ENCODE data around the gene STAT3.

DNA sequence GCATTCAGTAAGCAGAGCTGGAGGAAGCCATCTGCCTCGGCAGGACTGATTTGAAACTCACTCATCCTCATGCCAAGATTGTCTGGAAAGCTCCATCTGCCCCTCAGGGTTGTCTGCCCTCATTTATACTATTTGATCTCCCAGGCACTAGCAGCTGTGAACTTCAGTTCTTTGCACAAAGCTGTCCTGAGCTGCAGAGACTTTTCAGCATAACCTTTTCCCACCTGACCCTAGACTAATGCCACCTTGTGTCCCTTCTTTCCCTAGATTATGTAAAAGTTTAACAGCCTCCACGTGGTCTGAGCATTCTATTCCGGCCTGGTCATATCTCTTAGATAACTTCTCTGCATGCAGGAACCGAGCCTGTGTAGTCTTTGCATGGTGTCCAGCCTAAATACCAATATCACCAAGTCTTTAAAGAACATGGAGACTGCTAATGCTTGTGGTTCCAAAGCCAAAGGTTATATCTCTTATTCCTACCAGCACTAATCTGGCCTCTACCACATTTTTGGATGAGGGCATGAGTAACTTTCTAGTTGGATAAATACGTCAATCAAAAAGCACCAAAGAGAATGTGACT is 70.9 kb downstream of the STAT3 start:
- TF ChIP-seq, protein P1, sequence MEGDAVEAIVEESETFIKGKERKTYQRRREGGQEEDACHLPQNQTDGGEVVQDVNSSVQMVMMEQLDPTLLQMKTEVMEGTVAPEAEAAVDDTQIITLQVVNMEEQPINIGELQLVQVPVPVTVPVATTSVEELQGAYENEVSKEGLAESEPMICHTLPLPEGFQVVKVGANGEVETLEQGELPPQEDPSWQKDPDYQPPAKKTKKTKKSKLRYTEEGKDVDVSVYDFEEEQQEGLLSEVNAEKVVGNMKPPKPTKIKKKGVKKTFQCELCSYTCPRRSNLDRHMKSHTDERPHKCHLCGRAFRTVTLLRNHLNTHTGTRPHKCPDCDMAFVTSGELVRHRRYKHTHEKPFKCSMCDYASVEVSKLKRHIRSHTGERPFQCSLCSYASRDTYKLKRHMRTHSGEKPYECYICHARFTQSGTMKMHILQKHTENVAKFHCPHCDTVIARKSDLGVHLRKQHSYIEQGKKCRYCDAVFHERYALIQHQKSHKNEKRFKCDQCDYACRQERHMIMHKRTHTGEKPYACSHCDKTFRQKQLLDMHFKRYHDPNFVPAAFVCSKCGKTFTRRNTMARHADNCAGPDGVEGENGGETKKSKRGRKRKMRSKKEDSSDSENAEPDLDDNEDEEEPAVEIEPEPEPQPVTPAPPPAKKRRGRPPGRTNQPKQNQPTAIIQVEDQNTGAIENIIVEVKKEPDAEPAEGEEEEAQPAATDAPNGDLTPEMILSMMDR (IDR thresholded peaks at IDR 0.05): no peak
- TF ChIP-seq EZH2phosphoT487 (IDR thresholded peaks at IDR 0.05; ENCODE audit: borderline replicate concordance, low read depth) (no peak), RCOR1 (IDR thresholded peaks at IDR 0.05; ENCODE audit: low read length) (no peak), TAF1 (IDR thresholded peaks at IDR 0.05; ENCODE audit: borderline replicate concordance, low read depth, low read length) (no peak), RFX5 (IDR thresholded peaks at IDR 0.05; ENCODE audit: low read length) (no peak), YY1 (IDR thresholded peaks at IDR 0.05; ENCODE audit: low read depth) (no peak), SIN3A (IDR thresholded peaks at IDR 0.05; ENCODE audit: borderline replicate concordance, low read depth, low read length) (no peak), EP300 (IDR thresholded peaks at IDR 0.05; ENCODE audit: borderline replicate concordance in 1 of 2, low read depth in 1 of 2, low read length in 1 of 2) (no peak), RAD21 (IDR thresholded peaks at IDR 0.05; ENCODE audit: low read length) (no peak)
- TF ChIP-seq, protein P2, sequence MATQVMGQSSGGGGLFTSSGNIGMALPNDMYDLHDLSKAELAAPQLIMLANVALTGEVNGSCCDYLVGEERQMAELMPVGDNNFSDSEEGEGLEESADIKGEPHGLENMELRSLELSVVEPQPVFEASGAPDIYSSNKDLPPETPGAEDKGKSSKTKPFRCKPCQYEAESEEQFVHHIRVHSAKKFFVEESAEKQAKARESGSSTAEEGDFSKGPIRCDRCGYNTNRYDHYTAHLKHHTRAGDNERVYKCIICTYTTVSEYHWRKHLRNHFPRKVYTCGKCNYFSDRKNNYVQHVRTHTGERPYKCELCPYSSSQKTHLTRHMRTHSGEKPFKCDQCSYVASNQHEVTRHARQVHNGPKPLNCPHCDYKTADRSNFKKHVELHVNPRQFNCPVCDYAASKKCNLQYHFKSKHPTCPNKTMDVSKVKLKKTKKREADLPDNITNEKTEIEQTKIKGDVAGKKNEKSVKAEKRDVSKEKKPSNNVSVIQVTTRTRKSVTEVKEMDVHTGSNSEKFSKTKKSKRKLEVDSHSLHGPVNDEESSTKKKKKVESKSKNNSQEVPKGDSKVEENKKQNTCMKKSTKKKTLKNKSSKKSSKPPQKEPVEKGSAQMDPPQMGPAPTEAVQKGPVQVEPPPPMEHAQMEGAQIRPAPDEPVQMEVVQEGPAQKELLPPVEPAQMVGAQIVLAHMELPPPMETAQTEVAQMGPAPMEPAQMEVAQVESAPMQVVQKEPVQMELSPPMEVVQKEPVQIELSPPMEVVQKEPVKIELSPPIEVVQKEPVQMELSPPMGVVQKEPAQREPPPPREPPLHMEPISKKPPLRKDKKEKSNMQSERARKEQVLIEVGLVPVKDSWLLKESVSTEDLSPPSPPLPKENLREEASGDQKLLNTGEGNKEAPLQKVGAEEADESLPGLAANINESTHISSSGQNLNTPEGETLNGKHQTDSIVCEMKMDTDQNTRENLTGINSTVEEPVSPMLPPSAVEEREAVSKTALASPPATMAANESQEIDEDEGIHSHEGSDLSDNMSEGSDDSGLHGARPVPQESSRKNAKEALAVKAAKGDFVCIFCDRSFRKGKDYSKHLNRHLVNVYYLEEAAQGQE (IDR thresholded peaks at IDR 0.05; ENCODE audit: low read depth, low read length): no peak
